Neural progenitor cell (in vitro differentiated cells): ENCODE measurements around the gene PTPRN2.

Experiments used
- CTCF ChIP-seq: fragments of 200-600 bp; sonication (generic); IDR thresholded peaks from 2 replicates; pipeline ENCODE4 v1.5.1; 2017; ENCODE audit warnings: antibody characterized with exemption, mild to moderate bottlenecking
- EZH2 ChIP-seq: fragments of 200-600 bp; sonication (generic); IDR thresholded peaks from 2 replicates; pipeline ENCODE4 v1.6.1; 2017; ENCODE audit warnings: antibody characterized with exemption, mild to moderate bottlenecking, moderate library complexity
- EZH2phosphoT487 ChIP-seq: fragments of 200-600 bp; sonication (generic); IDR thresholded peaks from 2 replicates; pipeline ENCODE4 v1.6.1; 2017; ENCODE audit warnings: antibody characterized with exemption

- TF ChIP-seq EZH2phosphoT487 (no peak), CTCF (no peak), EZH2 (no peak)
Measured at GRCh38 chr7:157667731-157668130, 919.9 kb downstream of the PTPRN2 start.
